GM18858 (cell line): ENCODE data around the gene SLC7A14.

ENCODE experiments used
- ATAC-seq: cut with Tn5 transposase; IDR thresholded peaks from one replicate; pipeline ENCODE4 v1.9.1; 2021; ENCODE audit not compliant: unreplicated experiment

SLC7A14 gene

GRCh38 chr3:170431054-170431453 lies 154.8 kb downstream of the SLC7A14 start:
- ATAC-seq: no peak

DNA sequence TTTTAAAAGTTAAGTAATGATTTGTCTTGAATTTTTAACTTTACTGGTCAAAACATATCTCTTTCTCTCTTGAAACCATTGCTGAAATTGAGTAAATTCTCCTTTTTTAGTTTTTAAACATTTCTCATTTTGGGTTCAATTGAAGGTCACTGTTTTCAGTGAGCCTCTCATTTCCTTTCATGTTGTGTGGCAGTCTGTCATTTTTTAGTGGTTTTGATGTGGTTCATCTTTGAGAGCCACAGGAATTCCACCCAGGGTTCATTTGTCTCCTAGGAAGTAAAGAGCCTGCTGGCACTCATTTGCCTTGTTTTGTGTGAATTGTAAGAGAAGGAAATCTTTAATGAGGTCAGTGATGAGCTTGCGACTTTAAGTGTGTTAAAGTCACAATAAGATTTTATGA lies 156.8 kb downstream of the SLC7A14 start:
- ATAC-seq: peak; percentile 62

DNA sequence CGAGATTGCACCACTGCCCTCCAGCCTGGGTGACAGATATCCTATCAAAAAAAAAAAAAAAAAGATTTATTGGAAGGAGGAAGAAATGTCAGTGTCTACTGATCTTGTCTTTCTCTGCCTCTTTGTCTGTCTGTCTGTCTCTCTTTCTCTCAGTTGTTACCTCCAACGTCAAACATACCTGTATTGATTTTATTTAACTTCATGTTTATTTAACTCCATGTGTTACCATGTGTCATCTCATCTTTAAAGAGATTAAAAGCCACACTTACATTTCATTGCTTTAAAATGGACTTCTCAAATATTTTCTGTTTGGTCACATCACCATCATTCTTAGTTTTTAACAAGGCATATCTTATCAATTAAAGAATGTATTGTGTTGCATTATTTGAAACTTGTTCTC lies 157.8 kb downstream of the SLC7A14 start:
- no peak for ATAC-seq

DNA sequence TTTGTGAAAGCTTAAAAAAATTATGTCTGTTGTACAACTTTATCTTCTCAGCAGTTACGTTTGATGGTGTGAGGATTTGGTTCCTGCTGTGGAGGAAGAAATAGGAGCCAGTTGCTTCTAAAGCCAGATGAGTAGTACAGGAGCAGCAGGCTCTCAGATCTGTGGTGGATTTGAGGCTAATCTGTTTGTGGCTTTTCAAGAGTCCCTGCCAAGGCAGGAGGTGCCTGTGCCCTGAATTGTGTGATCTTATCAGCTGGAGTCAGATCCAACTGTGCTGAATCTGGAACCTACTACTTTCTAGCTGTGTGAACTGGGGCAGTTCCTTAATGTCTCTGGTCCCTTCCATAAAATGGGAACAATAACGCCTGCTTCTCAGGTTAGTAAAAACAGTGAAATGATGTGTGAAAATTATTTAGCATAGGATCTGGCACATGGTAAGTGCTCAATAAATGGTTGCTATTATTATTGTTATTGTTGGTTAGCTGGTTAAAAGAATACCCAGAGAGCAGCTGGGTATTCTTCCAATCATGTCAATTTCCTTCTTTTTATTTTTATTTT lies 159.6 kb downstream of the SLC7A14 start:
- ATAC-seq: no peak

DNA sequence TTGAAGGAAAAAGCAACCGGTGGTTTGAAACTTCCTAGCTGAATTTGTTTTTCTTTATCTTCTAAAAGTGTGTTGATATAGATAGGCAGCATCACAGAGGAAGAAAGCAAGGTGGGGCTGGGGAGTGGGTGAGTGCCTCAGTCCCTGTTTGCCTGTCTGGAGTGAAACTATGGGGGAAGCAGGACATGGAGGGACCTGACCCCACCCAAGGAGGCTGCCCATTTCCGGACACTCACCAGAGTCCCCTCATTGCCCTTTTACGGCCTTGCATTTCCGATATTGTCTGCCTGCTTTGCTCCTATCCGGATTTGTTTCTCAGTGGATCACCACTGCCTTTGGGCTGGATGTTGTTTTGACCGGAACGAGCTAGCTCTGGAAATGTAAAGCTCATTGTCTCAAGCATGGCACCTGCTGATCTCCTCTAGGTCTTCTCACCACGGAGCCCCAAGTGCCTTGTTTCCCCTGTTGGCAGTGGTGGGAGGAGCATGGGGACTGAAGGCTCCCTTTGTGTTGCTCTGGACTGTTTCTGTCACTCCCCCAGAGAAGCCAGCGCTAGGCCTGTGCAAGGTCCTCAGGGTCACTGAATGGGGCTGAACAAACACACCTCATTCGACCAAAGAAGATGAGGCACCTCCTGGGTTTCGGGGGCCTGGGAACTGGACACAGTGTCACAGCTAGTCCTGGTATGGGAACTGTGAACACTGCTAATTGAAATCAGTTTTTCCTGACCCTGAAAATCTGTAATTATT lies 160.2 kb downstream of the SLC7A14 start:
- ATAC-seq: no peak

DNA sequence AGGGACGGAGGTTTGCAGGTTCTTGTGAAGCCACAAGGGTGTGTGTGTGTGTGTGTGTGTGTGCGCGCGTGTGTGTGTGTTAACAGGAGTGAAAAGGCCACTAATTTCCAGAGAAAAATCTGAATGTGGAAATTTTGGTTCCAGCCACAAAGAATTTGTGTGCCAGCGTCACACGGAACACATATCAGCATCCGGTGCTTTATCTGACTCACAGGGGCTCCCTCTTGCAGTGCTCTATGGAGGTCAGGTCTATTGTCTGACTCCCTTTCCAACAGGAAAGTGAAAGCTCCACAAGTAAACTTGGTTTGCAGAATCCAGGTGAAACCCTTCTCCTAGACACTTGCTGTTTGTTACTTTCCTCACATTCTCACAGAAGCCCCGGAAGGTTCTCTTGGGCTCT lies 161.0 kb downstream of the SLC7A14 start:
- no peak for ATAC-seq

- ATAC-seq: no peak
These were observed 162.8 kb downstream of the SLC7A14 start for GRCh38 chr3:170423001-170423615.

DNA sequence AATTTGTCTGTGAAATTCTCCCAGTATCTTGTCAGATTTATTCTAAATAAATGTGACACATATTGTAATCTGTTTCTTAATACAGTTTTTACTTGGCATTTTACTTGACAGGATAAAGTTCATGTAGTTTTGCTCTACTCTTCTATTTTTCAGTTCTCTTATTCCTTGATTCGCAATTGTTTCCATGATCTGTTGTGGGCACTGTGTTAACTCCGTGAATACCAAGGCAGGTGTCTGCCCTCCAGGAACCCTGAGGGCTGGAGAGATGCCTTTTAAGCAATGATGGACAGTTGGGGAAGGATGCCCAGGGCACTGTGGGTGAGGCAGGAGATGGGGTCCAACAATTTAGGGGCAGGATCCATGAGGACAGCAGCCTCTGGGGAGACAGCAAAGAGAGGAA lies 164.1 kb downstream of the SLC7A14 start:
- ATAC-seq: no peak

GRCh38 chr3:170421111-170421641 lies 164.7 kb downstream of the SLC7A14 start:
- ATAC-seq: no peak

DNA sequence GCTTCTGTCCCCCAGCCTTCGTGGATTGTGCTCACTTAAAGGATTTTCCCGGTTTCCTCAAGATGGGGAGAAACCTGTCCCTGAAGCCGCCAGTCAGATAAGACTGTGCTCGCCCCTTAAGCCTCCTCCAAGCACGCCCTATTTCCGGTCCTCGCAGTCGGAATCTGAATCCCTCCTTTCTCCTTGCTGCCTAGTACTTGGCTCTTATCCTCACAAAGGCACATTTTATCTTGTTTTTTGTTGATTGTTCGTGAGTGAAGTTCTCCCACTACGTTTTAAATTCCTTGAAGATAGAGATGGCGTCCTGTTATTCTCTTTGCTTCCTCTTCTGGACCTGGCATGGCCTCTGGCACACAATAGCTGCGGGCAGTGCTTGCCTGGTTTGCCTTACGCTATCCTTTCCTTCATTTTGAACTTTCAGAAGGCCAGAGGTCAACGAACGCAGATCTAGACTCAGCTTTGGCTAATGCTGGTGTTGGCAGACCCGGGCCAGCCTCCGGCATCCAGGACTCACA lies 165.5 kb downstream of the SLC7A14 start:
- no peak for ATAC-seq

DNA sequence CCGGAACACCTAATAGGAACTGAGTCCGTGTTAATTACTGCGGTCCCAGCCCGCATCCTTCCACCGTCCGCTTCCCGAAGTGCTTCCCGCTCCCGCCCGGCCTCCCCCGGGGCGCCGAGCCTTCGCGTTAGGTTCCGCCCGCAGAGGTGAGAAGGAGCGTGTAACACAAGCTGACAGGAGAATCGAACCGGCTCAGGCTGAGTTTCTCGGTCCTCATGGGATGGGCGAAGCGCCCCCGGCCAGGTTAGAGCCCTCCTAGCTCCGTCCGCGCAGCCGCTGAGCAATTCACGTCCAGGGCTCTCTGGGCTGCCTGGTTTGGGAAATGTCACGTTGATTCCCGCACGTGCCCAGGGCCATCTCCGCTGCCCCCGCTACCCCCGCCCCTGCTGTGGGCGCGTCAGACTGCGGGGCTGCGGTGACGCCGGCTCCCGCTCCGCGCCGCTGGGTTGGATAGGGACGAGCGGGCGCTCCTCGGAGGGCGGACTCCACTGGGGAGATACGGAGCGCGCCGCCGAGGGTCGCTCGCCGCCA lies 166.3 kb downstream of the SLC7A14 start:
- no peak for ATAC-seq

DNA sequence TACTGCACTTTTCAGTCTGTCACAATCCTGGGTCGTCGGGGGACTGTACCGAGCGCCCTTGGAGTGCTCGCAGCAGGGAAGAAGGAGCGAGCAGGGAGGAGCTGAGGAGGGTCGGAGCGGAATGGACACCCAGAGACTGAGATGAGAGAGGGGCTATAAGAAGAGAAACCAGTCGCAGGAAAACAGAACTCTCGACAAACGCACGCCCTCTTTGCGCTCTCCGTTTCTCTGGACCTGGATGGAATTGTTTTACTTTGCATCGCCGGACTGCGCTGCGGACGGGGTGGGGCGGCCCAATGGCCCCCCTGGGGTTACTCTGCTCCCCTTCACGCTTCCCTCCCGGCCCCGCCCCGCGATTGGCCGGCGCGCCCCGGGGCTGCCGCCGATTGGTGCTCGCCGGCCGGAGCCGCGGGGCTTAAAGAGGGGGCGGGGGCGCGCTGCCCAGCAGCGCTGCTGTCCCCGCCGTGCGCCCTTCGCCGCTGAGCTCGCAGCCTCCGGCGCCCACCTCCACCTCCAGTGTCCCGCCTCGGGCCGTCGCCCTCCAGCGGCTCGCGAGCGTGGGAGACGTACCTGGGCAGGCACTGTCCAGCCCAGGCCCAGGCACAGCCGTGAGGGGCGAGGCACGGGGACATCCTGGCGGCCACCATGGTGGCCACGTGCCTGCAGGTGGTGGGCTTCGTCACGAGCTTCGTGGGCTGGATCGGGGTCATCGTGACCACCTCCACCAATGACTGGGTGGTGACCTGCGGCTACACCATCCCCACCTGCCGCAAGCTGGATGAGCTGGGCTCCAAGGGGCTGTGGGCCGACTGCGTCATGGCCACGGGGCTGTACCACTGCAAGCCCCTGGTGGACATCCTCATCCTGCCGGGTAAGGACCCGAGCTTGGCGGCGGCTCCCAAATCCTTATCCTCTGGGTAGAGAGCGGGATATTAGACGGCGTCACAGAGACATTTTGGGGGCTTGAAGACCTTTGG lies 167.2 kb downstream of the SLC7A14 start, which contains the start of gene CLDN11:
Gene CLDN11 (plus strand): TSS at position 447 of the 977 bp plus-strand sequence. CDS start 199 bp downstream, at position 646.
- ATAC-seq: no peak

- ATAC-seq: no peak
These were observed 168.8 kb downstream of the SLC7A14 start for GRCh38 chr3:170417090-170417489.

DNA sequence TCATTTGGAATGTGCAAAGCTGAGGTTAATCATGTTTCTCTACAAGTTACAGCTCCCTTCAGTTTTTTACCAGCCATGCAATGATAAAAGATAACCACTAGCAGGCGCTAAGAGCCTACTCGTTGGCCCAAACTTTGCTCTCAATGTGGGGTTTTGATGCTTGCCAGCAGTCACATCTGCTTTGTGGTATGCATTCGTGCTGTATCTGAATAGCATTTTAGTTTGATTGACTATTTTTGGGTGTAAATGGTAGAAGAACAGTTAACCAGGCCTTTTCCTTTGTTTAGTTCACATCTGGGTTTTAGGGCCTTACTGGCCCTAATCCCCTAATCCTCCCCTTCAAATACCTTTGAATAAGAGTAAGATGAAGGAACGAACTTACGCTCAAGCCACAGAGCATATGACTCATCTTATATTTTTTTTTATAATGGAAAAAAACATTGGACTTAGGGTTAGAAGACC lies 171.6 kb downstream of the SLC7A14 start:
- ATAC-seq: no peak

GRCh38 chr3:170413291-170413690 lies 172.6 kb downstream of the SLC7A14 start:
- ATAC-seq: no peak

DNA sequence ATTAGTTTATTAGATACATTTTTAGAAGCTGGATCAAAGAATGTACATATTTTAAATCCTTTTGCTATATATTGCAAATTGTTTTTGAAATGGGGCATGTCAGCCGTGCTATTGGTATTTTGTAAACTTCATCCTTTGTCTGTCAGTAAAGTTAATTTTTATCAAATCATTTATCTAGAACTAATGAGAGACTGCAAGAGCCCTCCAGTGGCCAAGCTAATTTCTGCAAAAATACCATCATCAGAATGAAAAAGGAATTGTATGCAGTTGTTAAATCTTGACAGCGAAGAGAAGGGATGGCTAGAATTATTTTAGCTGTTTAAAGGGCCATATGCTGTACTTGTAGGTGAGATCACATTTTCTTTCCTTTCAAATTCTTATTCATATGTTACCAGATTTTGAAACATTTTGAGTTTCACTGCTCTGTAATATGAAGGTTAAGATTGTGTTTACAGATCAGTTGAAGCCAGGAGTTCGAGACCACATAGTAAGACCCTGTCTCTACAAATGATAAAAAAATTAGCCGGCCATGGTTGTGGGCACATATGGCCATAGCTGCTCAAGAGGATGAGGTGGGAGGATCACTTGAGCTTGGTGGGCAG lies 175.3 kb downstream of the SLC7A14 start:
- no peak for ATAC-seq
